Adrenal gland (tissue), 5 donors: Measurements from ENCODE around the gene PRDM16.

ENCODE experiments used
- CTCF ChIP-seq, 6 experiments: fragments of 450-650 bp in 4 of 6; fragments of 200-600 bp in 2 of 6; sonication (generic) in 1 of 6; IDR thresholded peaks; 1 replicate in 5 of 6; 2 replicates in 1 of 6; pipeline versions ENCODE4 v1.5.1 to v1.8.0; 2016 to 2021; ENCODE audit warnings: antibody characterized with exemption in 6 of 6, mild to moderate bottlenecking in 2 of 6, moderate library complexity in 1 of 6
- POLR2A ChIP-seq, 2 donors: fragments of 450-650 bp; IDR thresholded peaks; one replicate each; pipeline ENCODE4 v1.6.1; 2017; ENCODE audit warnings: antibody characterized with exemption in 2 of 2, mild to moderate bottlenecking in 2 of 2, moderate library complexity in 1 of 2
- donor health status: DM: no; HTN: no; CAD: no.

- TF ChIP-seq CTCF (IDR thresholded peaks at IDR 0.05), result no peak
- TF ChIP-seq POLR2A (IDR thresholded peaks at IDR 0.05), result no peak
Measured at GRCh38 chr1:3405491-3405890, 336.5 kb downstream of the PRDM16 start.
